ENCODE results near the gene MAB21L4. TPM values are rescaled to one million over a fixed set of nuclear protein-coding genes. Genes with fewer than 3 reads are reported as not detected.

Gene MAB21L4
- total and polyA plus RNA-seq, 2 of the 8 experiments (the other 6 are each of a cell fraction or from before 2014, with no cell fraction given) = 0.11 TPM; not detected in 1

GRCh38 chr2:240888890-240889573 is 6.9 kb downstream of the MAB21L4 start:
- H3K79me2 ChIP-seq (ENCODE audit: control insufficient read depth in 1 of 2, insufficient read depth in 2 of 2, low read length in 2 of 2) = no peaks in the 10 kb centered on the region
- no peak overlapping the region for H3K23ac ChIP-seq (ENCODE audit: insufficient read length)
- H2BK20ac ChIP-seq (ENCODE audit: low read length) = no peak overlapping the region
- DNase-seq (ENCODE audit: low read depth in 1 of 2, low spot score in 2 of 2) = no peak
- H3K14ac ChIP-seq (ENCODE audit: insufficient read length) = no peak overlapping the region
- no peak for FAIRE-seq
- H4K5ac ChIP-seq (ENCODE audit: insufficient read length, low read depth, low read length) = no peak overlapping the region
- CTCF ChIA-PET (ENCODE audit: partially characterized antibody) = interaction anchor here (1.1 to 4.4 kb wide), 5 partner anchors 11 to 66 kb away, joined by 3 to 26 read pairs (median 3); no protein-coding TSS in a partner anchor
- H3K36me3 ChIP-seq (ENCODE audit: control insufficient read depth in 2 of 4, insufficient read depth in 4 of 4, low read length in 3 of 4) = no peaks in the 10 kb centered on the region
- H2AFZ ChIP-seq (ENCODE audit: low read length) = no peak overlapping the region
- no peak overlapping the region for H2BK12ac ChIP-seq (ENCODE audit: low read depth, low read length)
- 89% methylated on average over 9 of the region's 11 CpGs; no CpG with 5 or more reads in 1 of the 2 experiments for WGBS, 2 experiments (ENCODE audit: extremely low coverage in 1 of 2, insufficient coverage in 1 of 2, insufficient read length in 1 of 2, insufficient replicate concordance in 2 of 2, low coverage in 1 of 2, low lambda C conversion rate in 2 of 2, missing lambda C conversion rate in 1 of 2)
- H3K27me3 ChIP-seq (replicated peaks in 1 of 4; ENCODE audit: control insufficient read depth in 3 of 4, extremely low read depth in 1 of 4, insufficient read depth in 3 of 4, low read length in 3 of 4) = no peaks in the 10 kb centered on the region
- H3K9ac ChIP-seq (replicated peaks in 1 of 4; ENCODE audit: extremely low read depth in 1 of 4, low read depth in 3 of 4, low read length in 3 of 4) = no peak overlapping the region
- H2BK15ac ChIP-seq (ENCODE audit: low read length) = no peak overlapping the region
- no peaks in the 10 kb centered on the region for H4K20me1 ChIP-seq (replicated peaks in 1 of 2; ENCODE audit: control insufficient read depth in 1 of 2, insufficient read depth in 2 of 2, low read length in 2 of 2)
- H4K8ac ChIP-seq (ENCODE audit: extremely low read depth, insufficient read depth, low read length) = peak overlapping the region; percentile 51; the same call in 1 of the 2 replicates
- no peaks in the 10 kb centered on the region for H3K9me3 ChIP-seq (ENCODE audit: insufficient read depth in 2 of 2, low read depth in 1 of 2, low read length in 1 of 2)
- H3K4me2 ChIP-seq (ENCODE audit: insufficient read depth in 1 of 2, low read depth in 2 of 2, low read length in 2 of 2) = no peak overlapping the region
- no peak overlapping the region for H3K4ac ChIP-seq (replicated peaks; ENCODE audit: insufficient read length, low read depth, low read length)
- H3K18ac ChIP-seq (ENCODE audit: extremely low read depth, low read length) = no peak overlapping the region
- H3K4me3 ChIP-seq (ENCODE audit: extremely low read depth in 1 of 4, insufficient read depth in 2 of 4, low read depth in 3 of 4, low read length in 4 of 4) = no peak overlapping the region
- H4K91ac ChIP-seq (replicated peaks; ENCODE audit: insufficient read length, low read length) = no peak overlapping the region
- TF ChIP-seq RBBP5 (IDR thresholded peaks at IDR 0.05; ENCODE audit: borderline replicate concordance, low read depth, low read length) (no peak), ASH2L (IDR thresholded peaks at IDR 0.05; ENCODE audit: low read length) (no peak), RXRA (IDR thresholded peaks at IDR 0.05; ENCODE audit: insufficient read depth, low read depth, low read length) (no peak)
- H2AK5ac ChIP-seq (ENCODE audit: low read depth, low read length) = no peak overlapping the region
- H3K27ac ChIP-seq (ENCODE audit: low read depth, low read length) = no peak overlapping the region
- H3K4me1 ChIP-seq (replicated peaks in 1 of 4; ENCODE audit: control insufficient read depth in 3 of 4, insufficient read depth in 4 of 4, low read length in 3 of 4) = peaks cover 0 to 2% (median 0%) of the 10 kb centered on the region in 4 experiments; a peak in 2 of 7 replicates
- H3K56ac ChIP-seq (replicated peaks; ENCODE audit: insufficient read length, low read depth, low read length) = no peak overlapping the region
- POLR2A ChIA-PET (ENCODE audit: partially characterized antibody) = no interaction called here
- H2BK120ac ChIP-seq (replicated peaks; ENCODE audit: low read depth, low read length) = no peak overlapping the region
- no peaks in the 10 kb centered on the region for H3K23me2 ChIP-seq (ENCODE audit: low read depth, low read length)
- H3K79me1 ChIP-seq (ENCODE audit: low read depth, low read length) = no peaks in the 10 kb centered on the region
- no peak overlapping the region for H2BK5ac ChIP-seq (ENCODE audit: low read depth, low read length)

Data from H1 (cell line).